Keratinocyte (primary cell): ENCODE measurements around the gene MALT1. TPM values are rescaled to one million over a fixed set of nuclear protein-coding genes. Genes with fewer than 3 reads are reported as not detected.

Experiments
- DNase-seq: peaks from one replicate; pipeline ENCODE4 v3.0.0-alpha.2; 2011; ENCODE audit warnings: low read depth, missing footprints, low spot score
- FAIRE-seq: peaks from 2 replicates; lab custom pipeline; 2011; peaks lifted over from hg19 to GRCh38; lab: Jason Lieb, UNC
- H2AFZ ChIP-seq: 2 replicates; pipeline ENCODE4 v1.6.0; 2012; ENCODE audit warnings: low read length, control low read depth, inconsistent platforms; ENCODE audit not compliant: control insufficient read depth
- H3K27ac ChIP-seq: 2 replicates; pipeline ENCODE4 v1.5.1; 2011; ENCODE audit warnings: low read length; ENCODE audit not compliant: control insufficient read depth, insufficient read depth
- H3K27me3 ChIP-seq: 3 replicates; pipeline ENCODE4 v1.6.0; 2011; ENCODE audit warnings: low read length; ENCODE audit not compliant: control insufficient read depth, insufficient read depth; ENCODE audit errors: extremely low read depth
- H3K36me3 ChIP-seq, 2 experiments: 2 replicates in 1 of 2; 3 replicates in 1 of 2; pipeline ENCODE4 v1.5.1; 2011; ENCODE audit warnings: low read length in 2 of 2, mild to moderate bottlenecking in 1 of 2; ENCODE audit not compliant: control insufficient read depth in 2 of 2, insufficient read depth in 2 of 2; ENCODE audit errors: extremely low read depth in 1 of 2
- H3K4me1 ChIP-seq: 3 replicates; pipeline ENCODE4 v1.5.1; 2011; ENCODE audit warnings: low read length; ENCODE audit not compliant: control insufficient read depth, insufficient read depth; ENCODE audit errors: extremely low read depth
- H3K4me2 ChIP-seq: 3 replicates; pipeline ENCODE4 v1.6.0; 2011; ENCODE audit warnings: low read depth, low read length; ENCODE audit not compliant: control insufficient read depth, insufficient read depth; ENCODE audit errors: extremely low read depth
- H3K4me3 ChIP-seq, 3 experiments: fragments of 200-600 bp in 1 of 3; sonication (generic) in 1 of 3; 2 replicates in 2 of 3; 3 replicates in 1 of 3; pipeline ENCODE4 v1.5.1; 2011 to 2016; ENCODE audit warnings: low read length in 3 of 3, mild to moderate bottlenecking in 3 of 3, control low read depth in 2 of 3, inconsistent platforms in 1 of 3, low read depth in 1 of 3, mixed read lengths in 1 of 3, mixed run types in 1 of 3, moderate library complexity in 1 of 3; ENCODE audit not compliant: control insufficient read depth in 2 of 3, insufficient read depth in 2 of 3; ENCODE audit errors: extremely low read depth in 1 of 3
- H3K79me2 ChIP-seq: 2 replicates; pipeline ENCODE4 v1.6.0; 2012; ENCODE audit warnings: low read length; ENCODE audit not compliant: control insufficient read depth, insufficient read depth
- H3K9ac ChIP-seq: 3 replicates; pipeline ENCODE4 v1.6.0; 2011; ENCODE audit warnings: low read length; ENCODE audit not compliant: control insufficient read depth, insufficient read depth; ENCODE audit errors: extremely low read depth
- H3K9me1 ChIP-seq: 3 replicates; pipeline ENCODE4 v1.6.0; 2011; ENCODE audit warnings: low read length; ENCODE audit not compliant: control insufficient read depth, insufficient read depth; ENCODE audit errors: extremely low read depth
- H3K9me3 ChIP-seq: 2 replicates; pipeline ENCODE4 v1.5.1; 2012; ENCODE audit warnings: low read depth, low read length; ENCODE audit not compliant: control insufficient read depth
- H4K20me1 ChIP-seq: 3 replicates; pipeline ENCODE4 v1.6.0; 2011; ENCODE audit warnings: low read length; ENCODE audit not compliant: control insufficient read depth, insufficient read depth; ENCODE audit errors: extremely low read depth
- EZH2 ChIP-seq: IDR thresholded peaks from one replicate; pipeline ENCODE4 v1.6.1; 2012; ENCODE audit warnings: inconsistent platforms, mild to moderate bottlenecking, low read length, moderate library complexity
- dilution Hi-C: fragments of 300-500 bp; cut with MboI; formaldehyde crosslinking; loops from one replicate; pipeline ENCODE4 v1.7.0; 2020; ENCODE audit warnings: low sequenced_read_pairs; ENCODE audit not compliant: extremely low pct_ligation_motif_present
- polyA plus RNA-seq, 5 experiments: library from polyadenylated mRNA; depleted of rRNA in 3 of 5; stranded (reverse) in 3 of 5; stranded (forward) in 1 of 5; unstranded in 1 of 5; fragments of >200 nt; gene quantifications; 1 replicate in 1 of 5; 2 replicates in 3 of 5; 3 replicates in 1 of 5; pipeline versions ENCODE4 v1.2.1 to v1.2.3, GENCODE V29; 2011 to 2012; ENCODE audit warnings: missing spikeins in 2 of 5, low read depth in 1 of 5, low replicate concordance in 1 of 5
- TF ChIP-seq, protein P1 (sequence below), 3 experiments: IDR thresholded peaks in 1 of 3; conservative IDR thresholded peaks in 1 of 3; optimal IDR thresholded peaks in 1 of 3; 2 replicates in 2 of 3; 3 replicates in 1 of 3; pipeline versions ENCODE3 to v1.5.1; 2011; ENCODE audit warnings: low read length in 3 of 3, mild to moderate bottlenecking in 3 of 3, moderate library complexity in 2 of 3, control low read depth in 1 of 3, inconsistent platforms in 1 of 3; ENCODE audit not compliant: insufficient read depth in 2 of 3; ENCODE audit errors: extremely low read depth in 1 of 3

MALT1 gene
- polyA plus RNA-seq, 1 donor (not counting 4 experiments of a cell fraction or from before 2014, with no cell fraction given): 52.1 TPM

- no peaks in the 10 kb centered on the region for H3K79me2 ChIP-seq
- no peak overlapping the region for H3K27ac ChIP-seq
- dilution Hi-C loops: no loop called here
Observed at GRCh38 chr18:58659691-58660090, 11.6 kb upstream of the MALT1 start.

DNA sequence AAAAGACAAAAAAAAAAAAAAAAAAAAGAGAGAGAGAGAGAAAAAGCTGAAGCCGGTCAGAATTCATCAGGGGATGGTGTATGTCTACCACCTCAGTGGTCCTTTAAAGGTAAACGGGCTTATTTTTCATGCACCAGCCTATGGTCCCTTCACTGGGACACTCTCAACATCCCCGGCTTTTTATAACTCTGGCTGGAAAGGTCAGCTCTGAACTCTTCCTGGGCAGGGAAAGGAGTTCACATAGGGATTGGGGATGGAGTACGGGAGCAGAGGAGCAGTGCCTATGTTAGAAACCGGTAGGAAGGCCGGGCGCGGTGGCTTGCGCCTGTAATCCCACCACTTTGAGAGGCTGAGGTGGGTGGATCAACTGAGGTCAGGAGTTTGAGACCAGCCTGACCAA lies 10.3 kb upstream of the MALT1 start:
- TF ChIP-seq, protein P1, sequence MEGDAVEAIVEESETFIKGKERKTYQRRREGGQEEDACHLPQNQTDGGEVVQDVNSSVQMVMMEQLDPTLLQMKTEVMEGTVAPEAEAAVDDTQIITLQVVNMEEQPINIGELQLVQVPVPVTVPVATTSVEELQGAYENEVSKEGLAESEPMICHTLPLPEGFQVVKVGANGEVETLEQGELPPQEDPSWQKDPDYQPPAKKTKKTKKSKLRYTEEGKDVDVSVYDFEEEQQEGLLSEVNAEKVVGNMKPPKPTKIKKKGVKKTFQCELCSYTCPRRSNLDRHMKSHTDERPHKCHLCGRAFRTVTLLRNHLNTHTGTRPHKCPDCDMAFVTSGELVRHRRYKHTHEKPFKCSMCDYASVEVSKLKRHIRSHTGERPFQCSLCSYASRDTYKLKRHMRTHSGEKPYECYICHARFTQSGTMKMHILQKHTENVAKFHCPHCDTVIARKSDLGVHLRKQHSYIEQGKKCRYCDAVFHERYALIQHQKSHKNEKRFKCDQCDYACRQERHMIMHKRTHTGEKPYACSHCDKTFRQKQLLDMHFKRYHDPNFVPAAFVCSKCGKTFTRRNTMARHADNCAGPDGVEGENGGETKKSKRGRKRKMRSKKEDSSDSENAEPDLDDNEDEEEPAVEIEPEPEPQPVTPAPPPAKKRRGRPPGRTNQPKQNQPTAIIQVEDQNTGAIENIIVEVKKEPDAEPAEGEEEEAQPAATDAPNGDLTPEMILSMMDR (optimal IDR thresholded peaks at IDR 0.05 in 1 of 3, IDR thresholded peaks at IDR 0.05 in 1 of 3, conservative IDR thresholded peaks at IDR 0.05 in 1 of 3; ENCODE audit: extremely low read depth in 1 of 3, insufficient read depth in 2 of 3, low read length in 3 of 3): no peak
- no peak for TF ChIP-seq EZH2
- Histone ChIP-seq H3K4me2 (no peak overlapping the region), H3K27ac (no peak overlapping the region), H3K36me3 (no peaks in the 10 kb centered on the region), H3K9ac (no peak overlapping the region), H4K20me1 (no peaks in the 10 kb centered on the region), H3K79me2 (no peaks in the 10 kb centered on the region), H3K27me3 (no peaks in the 10 kb centered on the region), H3K9me3 (no peaks in the 10 kb centered on the region), H3K4me1 (no peaks in the 10 kb centered on the region), H3K4me3 (no peak overlapping the region), H2AFZ (no peak overlapping the region), H3K9me1 (no peaks in the 10 kb centered on the region)
- FAIRE-seq: no peak
- dilution Hi-C loops: no loop called here
- DNase-seq: no peak

More at GRCh38 chr18:58659691-58660090, 11.6 kb upstream of the MALT1 start:
- H3K4me3 ChIP-seq: no peak overlapping the region
- DNase-seq (no peak), FAIRE-seq (no peak)
- H2AFZ ChIP-seq: no peak overlapping the region
- H4K20me1 ChIP-seq: no peaks in the 10 kb centered on the region
- no peaks in the 10 kb centered on the region for H3K4me1 ChIP-seq
- H3K9me3 ChIP-seq: peaks cover 7% of the 10 kb centered on the region
- no peak overlapping the region for H3K9ac ChIP-seq
- no peaks in the 10 kb centered on the region for H3K9me1 ChIP-seq
- H3K4me2 ChIP-seq: no peak overlapping the region
- TF ChIP-seq, protein P1 (optimal IDR thresholded peaks at IDR 0.05 in 1 of 3, IDR thresholded peaks at IDR 0.05 in 1 of 3, conservative IDR thresholded peaks at IDR 0.05 in 1 of 3; ENCODE audit: extremely low read depth in 1 of 3, insufficient read depth in 2 of 3, low read length in 3 of 3): no peak
- H3K36me3 ChIP-seq: no peaks in the 10 kb centered on the region
- H3K27me3 ChIP-seq: peaks cover 3% of the 10 kb centered on the region
